ENCODE results near the gene STARD3. TPM values are rescaled to one million over a fixed set of nuclear protein-coding genes. Genes with fewer than 3 reads are reported as not detected.

STARD3 gene
- total and polyA plus RNA-seq, 9 donors = 34.5 to 55.9 (median 44.3) TPM

GRCh38 chr17:39688475-39688835 is 51.5 kb downstream of the STARD3 start:
- H3K9me3 ChIP-seq = no peaks in the 10 kb centered on the region
- peak overlapping the region in 1 of 2 donors; percentile 88 for H3K27ac ChIP-seq
- H3K4me3 ChIP-seq = peak overlapping the region; percentile 59
- H3K27me3 ChIP-seq = no peaks in the 10 kb centered on the region
- peaks cover 6% of the 10 kb centered on the region for H3K4me1 ChIP-seq (ENCODE audit: insufficient read depth)
- WGBS, 3 donors = 9 to 10% (median 10%) methylated on average over 6 of the region's 6 CpGs
- H3K36me3 ChIP-seq = no peaks in the 10 kb centered on the region
- no peak for DNase-seq
- intact Hi-C loops (cut with DNase I) = no loop called here
- TF ChIP-seq CTCF (IDR thresholded peaks at IDR 0.05) = no peak

GRCh38 chr17:39688945-39689344 is 52.0 kb downstream of the STARD3 start:
- DNase-seq = no peak
- Histone ChIP-seq H3K9me3 (no peaks in the 10 kb centered on the region), H3K4me3 (no peak overlapping the region), H3K27ac (no peak overlapping the region), H3K4me1 (ENCODE audit: insufficient read depth) (peaks cover 6% of the 10 kb centered on the region), H3K36me3 (no peaks in the 10 kb centered on the region), H3K27me3 (no peaks in the 10 kb centered on the region)
- TF ChIP-seq POLR2A (IDR thresholded peaks at IDR 0.05) (no peak), CTCF (IDR thresholded peaks at IDR 0.05) (no peak), EP300 (IDR thresholded peaks at IDR 0.05) (no peak)
- intact Hi-C loops (cut with DNase I) = no loop called here
- WGBS, 3 donors = 22 to 44% (median 27%) methylated on average over 3 of the region's 3 CpGs

GRCh38 chr17:39694593-39694992 is 57.6 kb downstream of the STARD3 start:
- Histone ChIP-seq H3K9me3 (no peaks in the 10 kb centered on the region), H3K36me3 (no peaks in the 10 kb centered on the region), H3K4me1 (ENCODE audit: insufficient read depth) (peaks cover 1% of the 10 kb centered on the region), H3K4me3 (no peak overlapping the region), H3K27ac (no peak overlapping the region), H3K27me3 (no peaks in the 10 kb centered on the region)
- intact Hi-C loops (cut with DNase I) = no loop called here
- no peak for DNase-seq
- WGBS, 3 donors = 86 to 89% (median 88%) methylated on average over 5 of the region's 5 CpGs
- TF ChIP-seq POLR2A (IDR thresholded peaks at IDR 0.05) (no peak), EP300 (IDR thresholded peaks at IDR 0.05) (no peak), CTCF (IDR thresholded peaks at IDR 0.05) (no peak)

- Histone ChIP-seq H3K9me3 (no peaks in the 10 kb centered on the region), H3K27ac (no peak overlapping the region), H3K36me3 (no peaks in the 10 kb centered on the region), H3K4me3 (no peak overlapping the region), H3K4me1 (ENCODE audit: insufficient read depth) (peaks cover 1% of the 10 kb centered on the region), H3K27me3 (no peaks in the 10 kb centered on the region)
- TF ChIP-seq EP300 (IDR thresholded peaks at IDR 0.05) (no peak), POLR2A (IDR thresholded peaks at IDR 0.05) (no peak), CTCF (IDR thresholded peaks at IDR 0.05) (no peak)
- DNase-seq = no peak
- 88 to 92% (median 91%) methylated on average over 2 of the region's 2 CpGs for WGBS, 3 donors
- intact Hi-C loops (cut with DNase I) = no loop called here
These were observed 58.1 kb downstream of the STARD3 start for GRCh38 chr17:39695089-39695474.

GRCh38 chr17:39696731-39697130 is 59.8 kb downstream of the STARD3 start:
- Histone ChIP-seq H3K4me3 (no peak overlapping the region), H3K9me3 (no peaks in the 10 kb centered on the region), H3K4me1 (ENCODE audit: insufficient read depth) (peaks cover 7% of the 10 kb centered on the region), H3K27ac (no peak overlapping the region), H3K27me3 (no peaks in the 10 kb centered on the region), H3K36me3 (no peaks in the 10 kb centered on the region)
- 61 to 76% (median 69%) methylated on average over 6 of the region's 6 CpGs for WGBS, 3 donors
- TF ChIP-seq EP300 (IDR thresholded peaks at IDR 0.05) (no peak), POLR2A (IDR thresholded peaks at IDR 0.05) (no peak), CTCF (IDR thresholded peaks at IDR 0.05) (no peak)
- DNase-seq = no peak
- intact Hi-C loops (cut with DNase I) = no loop called here

All from ovary (tissue), 9 donors.